Measurements from ENCODE around the gene EMILIN2.
"Not testable (repeated sequence)": the region's sequence is repeated elsewhere in the genome, so short reads cannot be mapped to it uniquely, and the experiment has no call there.

The EMILIN2 gene

DNA sequence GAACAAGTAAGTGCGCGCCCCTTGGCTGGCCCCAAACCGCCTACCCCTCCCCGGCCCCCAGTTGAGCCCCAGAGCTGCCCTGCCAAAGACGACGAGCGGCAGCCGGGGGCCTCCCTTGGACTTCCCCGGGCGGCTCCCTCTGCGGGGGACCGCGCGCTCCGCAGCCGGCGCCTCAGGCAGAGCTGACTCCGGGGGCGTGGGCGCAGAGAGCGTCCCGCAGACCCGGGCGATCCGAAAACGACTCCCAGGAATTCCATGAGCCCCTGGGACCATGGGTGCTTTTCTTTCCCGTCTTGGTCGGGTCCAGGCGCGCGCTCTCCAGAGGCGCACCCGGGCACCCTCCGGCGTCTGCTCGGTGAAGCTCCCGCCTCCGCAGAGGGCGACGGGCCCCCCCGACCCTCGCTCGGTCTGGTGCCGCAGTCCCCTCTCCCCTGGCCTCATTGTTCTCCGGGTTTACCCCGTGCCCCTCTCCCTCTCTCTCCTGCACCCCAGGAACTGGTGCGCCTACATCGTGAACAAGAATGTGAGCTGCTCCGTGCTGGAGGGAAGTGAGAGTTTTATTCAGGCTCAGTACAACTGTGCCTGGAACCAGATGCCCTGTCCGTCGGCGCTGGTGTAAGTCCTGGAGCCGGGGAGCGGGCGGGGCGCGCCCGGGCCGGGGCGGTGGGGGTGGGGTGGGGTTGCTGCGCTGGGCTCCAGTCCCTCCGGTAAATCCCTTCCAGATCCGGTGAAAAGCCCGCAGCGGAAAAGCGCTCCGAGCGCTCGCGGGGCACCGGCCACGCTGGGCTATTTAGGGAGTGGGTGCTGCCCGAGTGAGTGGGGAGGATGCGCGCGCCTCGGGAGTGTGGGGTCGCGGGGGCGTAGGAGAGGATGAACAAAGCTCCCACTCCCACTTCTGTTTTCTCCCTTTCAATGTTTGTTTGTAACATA is 776 bp downstream of the EMILIN2 start:
- DNase-seq, result no peak

DNA sequence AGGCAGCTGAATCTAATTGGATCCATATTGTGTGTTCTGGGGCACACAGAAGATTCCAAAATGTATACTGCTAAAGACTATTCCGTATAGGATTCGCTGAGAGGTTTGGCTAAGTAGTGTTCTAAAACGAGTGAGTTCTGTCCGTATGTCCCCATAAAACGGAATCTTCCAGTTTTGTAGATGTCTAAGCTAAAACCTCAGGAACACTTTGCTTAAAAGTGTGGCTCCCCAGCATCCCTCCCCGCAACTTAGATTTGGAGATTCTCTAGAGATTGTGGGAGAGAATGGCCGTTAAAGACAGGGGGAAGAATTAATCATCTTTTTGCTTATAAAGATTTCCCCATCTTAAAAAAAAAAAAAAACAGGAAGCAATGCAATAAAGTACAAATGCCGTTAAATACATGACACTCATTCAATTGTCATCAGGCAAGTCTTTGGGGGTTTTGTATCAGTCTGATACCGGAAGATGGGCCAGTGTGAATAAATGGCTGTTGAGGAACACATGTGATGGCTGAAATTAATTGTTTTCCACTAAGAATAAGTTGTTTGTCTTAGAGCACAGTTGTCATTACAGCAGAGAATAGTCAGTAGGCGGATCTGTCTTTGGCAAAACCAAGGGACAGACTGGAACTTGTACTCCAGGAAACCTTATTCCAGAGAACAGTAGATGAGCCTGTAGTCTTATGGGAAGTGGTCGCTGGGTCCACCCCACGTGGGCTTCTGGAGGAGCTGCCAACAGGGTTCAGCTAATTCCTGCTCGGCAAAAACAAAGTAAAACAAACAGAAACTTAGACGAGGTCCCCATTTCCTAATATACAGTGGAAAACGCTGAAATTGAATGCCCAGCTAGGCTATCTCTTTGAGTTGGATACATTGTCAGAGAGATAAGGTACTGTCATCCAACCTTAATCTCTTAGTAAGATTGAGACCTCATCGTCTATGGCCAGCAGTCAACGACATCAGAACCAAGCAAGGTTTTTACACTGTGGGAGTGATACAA is 1.7 kb downstream of the EMILIN2 start:
- no peak for DNase-seq

- no peak for DNase-seq
Measured at GRCh38 chr18:2850816-2851215, 4.0 kb downstream of the EMILIN2 start.

GRCh38 chr18:2851771-2852170 is 5.0 kb downstream of the EMILIN2 start:
- DNase-seq, result no peak

DNA sequence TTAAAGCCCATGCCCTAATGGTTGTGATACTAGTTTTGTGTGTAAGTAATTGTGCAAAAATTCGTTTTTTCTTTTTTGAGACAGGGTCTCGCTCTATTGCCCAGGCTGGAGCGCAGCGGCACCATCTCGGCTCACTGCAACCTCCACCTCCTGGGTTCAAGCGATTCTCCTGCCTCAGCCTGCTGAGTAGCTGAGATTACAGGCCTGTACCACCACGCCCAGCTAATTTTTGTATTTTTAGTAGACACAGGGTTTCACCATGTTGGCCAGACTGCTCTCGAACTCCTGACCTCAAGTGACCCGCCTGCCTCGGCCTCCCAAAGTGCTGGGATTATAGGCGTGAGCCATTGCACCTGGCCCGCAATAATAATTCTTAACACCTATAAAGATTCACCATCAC is 5.7 kb downstream of the EMILIN2 start:
- DNase-seq, result not testable (repeated sequence)

GRCh38 chr18:2853173-2853925 is 6.5 kb downstream of the EMILIN2 start:
- no peak for DNase-seq

DNA sequence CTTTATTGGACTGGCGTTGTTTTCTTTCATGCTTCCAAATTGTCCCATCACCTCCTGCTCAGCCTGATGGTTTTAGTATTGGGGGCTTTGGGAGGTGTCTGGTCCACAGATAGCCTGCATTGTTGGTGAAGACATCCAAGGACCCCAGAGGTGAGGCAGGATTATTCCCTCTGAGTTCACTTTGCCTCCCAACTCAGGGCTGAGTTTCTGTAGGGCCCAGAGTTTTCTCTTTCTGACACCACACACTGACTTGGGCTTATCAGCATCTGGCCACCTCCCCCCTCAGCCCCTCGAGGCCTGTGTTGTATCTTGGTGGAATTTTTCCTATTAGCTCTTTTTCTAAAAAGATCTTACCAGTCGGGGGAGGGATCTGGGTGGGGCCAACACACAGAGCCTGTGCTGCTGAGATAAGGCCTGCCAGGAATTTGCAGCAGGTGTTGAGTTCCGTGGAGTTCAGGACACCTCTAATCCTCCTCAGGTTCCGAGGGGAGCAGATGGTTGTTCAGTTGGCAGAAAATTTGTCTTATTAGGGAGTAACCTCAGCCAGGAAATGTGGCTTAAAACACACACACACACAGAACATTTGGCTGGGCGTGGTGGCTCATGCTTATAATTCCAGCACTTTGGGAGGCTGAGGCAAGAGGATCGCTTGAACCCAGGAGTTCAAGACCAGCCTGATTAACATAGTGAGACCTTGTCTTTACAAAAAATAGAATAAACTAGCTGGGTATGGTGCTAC is 7.3 kb downstream of the EMILIN2 start:
- DNase-seq, result no peak

DNA sequence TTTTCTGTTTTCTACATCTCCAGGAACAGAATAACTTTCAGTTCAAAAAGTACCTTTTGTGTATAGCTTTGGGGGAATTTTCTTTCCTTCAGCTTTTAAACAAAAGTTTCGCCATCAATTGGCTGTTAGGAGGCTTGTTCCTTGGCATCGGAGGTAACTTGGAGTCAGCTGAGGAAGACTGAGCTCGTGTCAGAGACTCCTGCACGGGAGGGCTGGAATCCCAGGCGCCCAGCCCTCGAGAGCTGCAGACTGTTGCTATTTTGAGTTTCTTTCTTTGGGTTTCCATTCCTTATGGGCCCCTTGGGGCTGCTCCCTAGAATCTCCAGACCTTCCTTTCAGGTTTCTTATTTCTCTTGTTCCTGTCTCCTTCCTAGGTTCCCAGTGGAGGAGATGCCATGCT is 8.1 kb downstream of the EMILIN2 start:
- DNase-seq, result no peak

DNA sequence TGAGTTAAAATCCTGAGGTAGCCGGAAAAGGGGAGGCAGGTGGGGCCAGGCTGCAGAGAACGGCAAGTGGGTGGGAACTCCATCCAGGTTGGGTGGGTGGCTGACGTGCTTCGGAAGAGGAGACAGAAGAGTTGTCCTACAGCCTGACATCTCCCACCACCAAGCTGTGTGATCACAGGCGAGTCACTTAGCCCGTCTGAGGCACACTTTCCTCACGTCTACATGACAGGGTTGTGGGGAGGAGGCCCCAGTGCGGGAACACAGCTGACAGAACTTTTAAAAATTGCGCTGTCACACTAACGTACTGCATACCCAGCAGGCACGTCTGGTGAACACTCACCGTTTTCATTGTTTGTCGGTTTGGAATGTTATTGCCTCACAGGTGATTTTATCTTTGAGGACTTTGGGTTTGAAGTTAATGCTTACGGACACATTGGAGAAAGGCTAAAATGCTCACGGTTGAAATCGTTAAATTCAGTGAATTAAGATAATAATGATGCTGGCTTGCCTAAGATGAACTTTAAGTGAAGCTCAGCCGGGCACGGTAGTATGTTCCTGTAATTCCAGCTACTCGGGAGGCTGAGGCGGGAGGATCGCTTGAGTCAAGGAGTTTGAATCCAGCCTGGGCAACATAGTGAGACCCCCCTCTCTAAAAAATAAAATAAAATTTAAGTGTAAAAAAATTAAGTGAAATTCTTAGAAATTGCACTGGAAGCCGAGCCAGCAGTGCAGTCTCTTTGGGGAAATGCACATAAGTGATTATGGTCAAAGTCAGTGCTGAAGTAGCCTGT is 8.9 kb downstream of the EMILIN2 start:
- DNase-seq, result no peak

- no peak for DNase-seq
Measured at GRCh38 chr18:2856547-2857170, 9.9 kb downstream of the EMILIN2 start.

DNA sequence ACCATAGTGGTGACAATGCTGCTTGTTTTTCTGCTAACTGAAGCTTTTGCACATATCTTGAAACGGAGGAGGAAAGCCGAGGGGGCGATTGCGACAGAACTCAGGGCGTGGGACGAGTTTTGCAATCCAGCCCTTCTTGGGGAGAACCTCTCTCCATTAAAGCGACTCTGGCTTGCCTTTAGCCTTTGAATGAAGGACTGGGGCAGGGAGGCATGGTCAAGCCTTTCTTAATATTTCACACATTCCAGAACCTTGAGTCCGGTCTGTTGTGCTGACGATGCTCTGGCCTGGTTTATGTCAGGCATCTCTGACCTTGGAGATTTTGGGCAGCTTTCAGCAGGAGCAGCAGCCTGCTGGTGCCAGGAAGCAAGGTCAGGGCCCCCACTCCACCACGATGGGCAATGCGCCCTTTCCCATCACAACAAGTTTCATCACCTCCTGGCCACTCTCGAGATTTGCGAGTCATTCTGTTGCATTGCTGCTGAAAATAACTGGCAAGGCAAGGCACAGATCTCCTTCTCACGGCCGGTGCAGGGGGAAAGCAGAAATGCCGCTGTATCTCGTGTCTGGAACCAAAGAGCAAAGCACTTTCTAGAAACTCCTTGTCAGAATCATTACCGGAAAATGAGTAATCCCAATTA is 10.8 kb downstream of the EMILIN2 start:
- DNase-seq, result no peak

DNA sequence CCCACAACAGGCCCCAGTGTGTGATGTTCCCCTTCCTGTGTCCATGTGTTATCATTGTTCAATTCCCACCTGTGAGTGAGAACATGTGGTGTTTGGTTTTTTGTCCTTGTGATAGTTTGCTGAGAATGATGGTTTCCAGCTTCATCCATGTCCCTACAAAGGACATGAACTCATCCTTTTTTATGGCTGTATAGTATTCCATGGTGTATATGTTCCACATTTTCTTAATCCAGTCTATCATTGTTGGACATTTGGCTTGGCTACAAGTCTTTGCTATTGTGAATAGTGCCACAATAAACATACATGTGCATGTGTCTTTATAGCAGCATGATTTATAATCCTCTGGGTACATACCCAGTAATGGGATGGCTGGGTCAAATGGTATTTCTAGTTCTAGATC is 13.6 kb downstream of the EMILIN2 start:
- not testable (repeated sequence) for DNase-seq

DNA sequence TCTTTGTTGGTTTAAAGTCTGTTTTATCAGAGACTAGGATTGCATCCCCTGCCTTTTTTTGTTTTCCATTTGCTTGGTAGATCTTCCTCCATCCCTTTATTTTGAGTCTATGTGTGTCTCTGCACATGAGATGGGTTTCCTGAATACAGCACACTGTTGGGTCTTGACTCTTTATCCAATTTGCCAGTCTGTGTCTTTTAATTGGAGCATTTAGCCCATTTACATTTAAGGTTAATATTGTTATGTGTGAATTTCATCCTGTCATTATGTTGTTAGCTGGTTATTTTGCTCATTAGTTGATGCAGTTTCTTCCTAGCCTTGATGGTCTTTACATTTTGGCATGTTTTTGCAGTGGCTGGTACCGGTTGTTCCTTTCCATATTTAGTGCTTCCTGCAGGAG is 17.2 kb downstream of the EMILIN2 start:
- DNase-seq, result not testable (repeated sequence)

- DNase-seq, result not testable (repeated sequence)
Measured at GRCh38 chr18:2866465-2866864, 19.7 kb downstream of the EMILIN2 start.

DNA sequence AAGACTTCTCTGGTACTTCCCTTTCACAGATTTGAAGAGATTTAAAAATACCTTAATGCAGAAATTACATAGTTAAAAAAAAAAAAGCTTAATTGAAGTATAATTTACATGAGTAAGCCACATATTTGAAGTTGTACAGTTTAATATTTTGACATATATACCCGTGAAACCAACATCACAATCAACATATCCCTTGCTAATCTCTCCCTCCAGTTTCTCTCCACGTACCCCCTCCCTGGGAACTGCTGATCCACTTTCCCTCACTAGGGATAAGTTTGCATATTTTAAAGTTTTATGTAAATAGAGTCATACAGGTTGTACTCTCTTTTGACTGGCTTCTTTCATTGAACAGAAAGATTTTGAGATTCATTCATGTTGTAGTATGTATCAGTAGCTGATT is 22.4 kb downstream of the EMILIN2 start:
- DNase-seq, result no peak

- DNase-seq, result no peak
Measured at GRCh38 chr18:2871111-2871720, 24.4 kb downstream of the EMILIN2 start.

GRCh38 chr18:2872095-2872494 is 25.3 kb downstream of the EMILIN2 start:
- DNase-seq, result no peak

- no peak for DNase-seq
Measured at GRCh38 chr18:2874765-2875164, 28.0 kb downstream of the EMILIN2 start.

DNA sequence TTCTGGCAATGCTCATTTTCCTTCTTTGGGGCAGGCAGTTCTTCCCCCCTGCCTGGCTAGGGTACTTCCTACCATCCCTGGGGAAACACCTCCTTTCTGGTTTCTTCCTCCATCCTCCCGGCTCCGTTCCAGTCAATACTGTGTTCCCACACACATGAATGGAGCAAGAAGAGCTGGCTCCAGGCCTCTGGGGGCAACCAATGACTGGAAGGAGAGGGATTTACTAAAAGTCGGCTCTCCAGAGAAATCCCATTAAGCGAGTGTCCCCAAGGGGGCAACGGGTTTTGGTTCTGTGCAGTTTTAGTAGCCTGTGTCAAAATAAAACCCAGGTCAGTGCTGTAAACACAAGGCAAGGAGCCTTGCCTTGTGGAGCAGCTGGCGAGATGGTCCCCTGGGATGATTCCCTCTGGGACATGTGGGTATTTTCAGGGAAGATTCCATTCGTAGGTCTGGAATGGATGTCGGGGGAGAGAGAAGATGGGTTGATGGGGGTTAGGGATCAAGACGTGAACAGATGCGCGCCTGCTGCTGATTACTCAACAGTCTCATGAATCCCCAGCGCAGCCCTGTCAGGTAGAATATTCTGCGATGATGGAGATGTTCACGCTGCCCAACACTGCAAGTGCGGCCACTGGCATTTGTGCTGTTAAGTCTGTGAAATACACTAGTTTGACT is 32.0 kb downstream of the EMILIN2 start:
- no peak for DNase-seq
